ENCODE measurements around the gene MIF.

DNA sequence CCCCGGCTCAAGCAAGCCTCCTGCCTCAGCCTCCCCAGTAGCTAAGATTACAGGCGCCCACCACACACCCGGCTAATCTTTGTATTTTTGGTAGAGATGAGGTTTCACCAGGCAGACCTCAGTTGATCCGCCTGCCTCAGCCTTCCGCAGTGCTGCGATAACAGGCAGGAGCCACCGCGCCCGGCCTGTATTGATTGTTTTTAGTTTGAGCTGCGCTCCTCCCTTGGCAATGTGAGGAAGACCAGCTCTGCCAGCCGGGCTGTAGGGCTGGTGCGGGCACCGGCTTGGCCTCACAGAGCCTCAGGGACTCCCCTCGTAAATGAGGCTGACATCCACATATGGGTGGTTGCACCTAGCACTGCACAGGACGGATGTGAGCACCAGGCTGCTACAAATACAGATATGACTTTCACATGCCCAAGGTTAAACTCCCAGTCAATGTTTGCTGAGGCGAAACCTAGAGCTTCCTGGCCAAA lies 44.0 kb upstream of the MIF start:
- TF ChIP-seq EZH2 (IDR thresholded peaks at IDR 0.05; ENCODE audit: insufficient read depth, poor library complexity, severe bottlenecking) (no peak), EZH2phosphoT487 (IDR thresholded peaks at IDR 0.05; ENCODE audit: insufficient read depth, low read depth) (no peak)

Data from GM23248 (cell line).